HFFc6 (cell line): ENCODE data around the gene AMMECR1. TPM values are rescaled to one million over a fixed set of nuclear protein-coding genes. Genes with fewer than 3 reads are reported as not detected.
A peak's percentile ranks its signal among the peaks of the same experiment; 100 is the strongest.

Experiments
- DNase-seq: peaks from one replicate; pipeline ENCODE4 v3.0.0-alpha.2; 2018
- H3K27ac Mint-ChIP-seq: 2 replicates; pipeline ENCODE4 v1.8.0; 2020; ENCODE audit warnings: mild to moderate bottlenecking, mixed read lengths
- H3K27me3 Mint-ChIP-seq: 2 replicates; pipeline ENCODE4 v1.8.0; 2021; ENCODE audit warnings: mild to moderate bottlenecking, moderate library complexity, mixed read lengths; ENCODE audit not compliant: insufficient read depth
- H3K36me3 Mint-ChIP-seq: 2 replicates; pipeline ENCODE4 v1.8.0; 2021; ENCODE audit warnings: low read depth, mixed read lengths
- H3K4me1 Mint-ChIP-seq: 2 replicates; pipeline ENCODE4 v1.8.0; 2020; ENCODE audit warnings: low read depth, mixed read lengths
- H3K4me3 Mint-ChIP-seq: 2 replicates; pipeline ENCODE4 v1.8.0; 2020; ENCODE audit warnings: mild to moderate bottlenecking, moderate library complexity, mixed read lengths
- H3K9me3 Mint-ChIP-seq: 2 replicates; pipeline ENCODE4 v1.8.0; 2020; ENCODE audit warnings: mild to moderate bottlenecking, mixed read lengths
- total RNA-seq, 6 experiments: library from RNA; stranded (reverse); fragmentation: NEBNext Ultra II Directional; extraction: Animal tissue kit (Norgen Biotek cat#: 25700); gene quantifications; 2 replicates in 1 of 6; 3 replicates in 5 of 6; pipeline ENCODE4 v1.2.3, GENCODE V29; 2021
- TF ChIP-seq, protein P1 (sequence below): fragments of 200-600 bp; sonication (generic); IDR thresholded peaks from 2 replicates; pipeline ENCODE4 v1.5.0; 2021; ENCODE audit warnings: antibody characterized with exemption, mild to moderate bottlenecking

Gene AMMECR1
- total RNA-seq, 6 experiments from 2014 or later: 10.1 to 13.4 (median 11.7) TPM

DNA sequence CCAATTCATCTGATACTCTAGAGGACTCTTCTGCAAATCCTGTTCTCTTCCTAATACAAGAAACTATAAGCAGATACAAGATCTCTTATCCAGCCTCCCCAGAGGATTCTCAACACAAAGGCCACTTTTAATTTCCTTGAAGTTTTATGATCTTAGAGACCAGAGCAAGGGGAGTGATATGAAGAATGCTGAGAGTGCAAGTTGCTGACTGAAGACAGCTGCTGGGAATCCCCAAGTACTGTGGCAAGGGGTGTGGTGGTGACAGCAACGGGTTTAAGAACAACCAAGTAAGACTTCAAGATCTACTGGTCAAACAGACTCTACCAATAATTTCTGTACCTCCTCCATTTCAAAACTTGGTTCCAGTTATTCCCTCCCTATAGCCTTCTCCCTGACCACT, 7.0 kb downstream of the AMMECR1 start:
- Mint-ChIP-seq H3K27me3 (no peaks in the 10 kb centered on the region; the same call in 1 of the 2 replicates), H3K36me3 (peaks cover 5% of the 10 kb centered on the region), H3K4me1 (peaks cover 35% of the 10 kb centered on the region), H3K27ac (no peak overlapping the region; the same call in 1 of the 2 replicates), H3K4me3 (no peak overlapping the region), H3K9me3 (no peaks in the 10 kb centered on the region)
- no peak for DNase-seq
- TF ChIP-seq, protein P1, sequence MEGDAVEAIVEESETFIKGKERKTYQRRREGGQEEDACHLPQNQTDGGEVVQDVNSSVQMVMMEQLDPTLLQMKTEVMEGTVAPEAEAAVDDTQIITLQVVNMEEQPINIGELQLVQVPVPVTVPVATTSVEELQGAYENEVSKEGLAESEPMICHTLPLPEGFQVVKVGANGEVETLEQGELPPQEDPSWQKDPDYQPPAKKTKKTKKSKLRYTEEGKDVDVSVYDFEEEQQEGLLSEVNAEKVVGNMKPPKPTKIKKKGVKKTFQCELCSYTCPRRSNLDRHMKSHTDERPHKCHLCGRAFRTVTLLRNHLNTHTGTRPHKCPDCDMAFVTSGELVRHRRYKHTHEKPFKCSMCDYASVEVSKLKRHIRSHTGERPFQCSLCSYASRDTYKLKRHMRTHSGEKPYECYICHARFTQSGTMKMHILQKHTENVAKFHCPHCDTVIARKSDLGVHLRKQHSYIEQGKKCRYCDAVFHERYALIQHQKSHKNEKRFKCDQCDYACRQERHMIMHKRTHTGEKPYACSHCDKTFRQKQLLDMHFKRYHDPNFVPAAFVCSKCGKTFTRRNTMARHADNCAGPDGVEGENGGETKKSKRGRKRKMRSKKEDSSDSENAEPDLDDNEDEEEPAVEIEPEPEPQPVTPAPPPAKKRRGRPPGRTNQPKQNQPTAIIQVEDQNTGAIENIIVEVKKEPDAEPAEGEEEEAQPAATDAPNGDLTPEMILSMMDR: no peak

DNA sequence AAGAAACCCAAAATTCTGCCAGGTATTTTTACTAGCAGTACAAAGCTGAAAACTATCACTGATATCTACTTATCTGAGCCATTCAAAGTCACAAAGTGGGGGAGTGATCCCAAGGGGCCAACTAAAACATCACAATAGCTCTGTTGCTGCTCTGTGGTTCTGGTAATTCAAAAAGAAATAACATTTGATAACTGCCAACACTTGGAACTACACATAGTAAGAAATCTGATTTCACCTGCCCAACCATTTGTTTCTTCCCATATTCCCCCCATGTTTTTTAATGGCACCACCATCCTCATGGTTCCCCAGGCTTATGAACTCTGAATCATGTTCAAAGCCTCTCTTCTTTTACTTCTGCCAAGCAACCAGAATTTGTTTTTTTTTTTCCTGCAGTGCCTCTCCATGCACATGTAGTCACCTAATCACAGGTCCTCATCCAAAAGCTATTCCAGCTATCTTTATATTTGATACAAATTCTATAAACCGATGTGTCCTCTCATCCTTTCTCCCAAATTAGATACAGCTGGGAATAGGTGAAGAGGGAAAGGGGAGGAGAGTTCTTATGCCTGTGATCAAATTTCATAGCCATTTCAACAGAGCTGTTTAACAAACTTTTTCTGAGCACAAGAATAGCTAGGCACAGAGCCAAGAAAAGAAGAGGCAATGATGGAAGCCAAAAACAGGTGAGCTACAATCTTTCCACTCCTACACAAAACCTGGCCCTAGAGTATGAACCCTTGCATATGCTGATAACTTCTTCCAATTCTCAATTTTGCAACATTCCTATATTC, 7.7 kb downstream of the AMMECR1 start:
- Mint-ChIP-seq H3K36me3 (peaks cover 5% of the 10 kb centered on the region), H3K4me3 (no peak overlapping the region), H3K27ac (0 out of 2 replicates have a peak overlapping the region, but pooled peaks have one; percentile 43), H3K27me3 (no peaks in the 10 kb centered on the region; the same call in 1 of the 2 replicates), H3K4me1 (peaks cover 32% of the 10 kb centered on the region), H3K9me3 (no peaks in the 10 kb centered on the region)
- TF ChIP-seq, protein P1: no peak
- no peak for DNase-seq

DNA sequence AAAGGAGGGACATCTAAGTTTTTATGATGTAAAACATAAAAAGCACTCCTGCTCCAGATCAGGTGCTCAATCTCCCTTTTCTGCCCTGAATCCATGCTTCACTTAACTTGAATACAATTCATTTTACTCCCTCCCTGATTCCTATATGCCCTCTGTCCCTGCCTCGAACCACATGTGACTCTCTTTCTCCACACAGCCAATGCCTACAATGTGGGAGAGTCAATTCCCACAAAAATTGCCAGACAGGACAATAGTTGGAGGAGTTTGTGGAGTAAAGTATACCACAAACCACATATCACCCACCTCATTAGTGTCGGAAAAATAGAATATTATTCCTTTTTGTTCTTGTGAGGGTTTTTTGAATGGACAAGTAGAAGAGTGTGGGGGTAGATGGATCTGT, 9.7 kb downstream of the AMMECR1 start:
- Mint-ChIP-seq H3K36me3 (peaks cover 5% of the 10 kb centered on the region), H3K9me3 (no peaks in the 10 kb centered on the region), H3K27ac (no peak overlapping the region), H3K4me3 (no peak overlapping the region), H3K27me3 (no peaks in the 10 kb centered on the region; the same call in 1 of the 2 replicates), H3K4me1 (peaks cover 33% of the 10 kb centered on the region)
- TF ChIP-seq, protein P1: no peak
- no peak for DNase-seq

DNA sequence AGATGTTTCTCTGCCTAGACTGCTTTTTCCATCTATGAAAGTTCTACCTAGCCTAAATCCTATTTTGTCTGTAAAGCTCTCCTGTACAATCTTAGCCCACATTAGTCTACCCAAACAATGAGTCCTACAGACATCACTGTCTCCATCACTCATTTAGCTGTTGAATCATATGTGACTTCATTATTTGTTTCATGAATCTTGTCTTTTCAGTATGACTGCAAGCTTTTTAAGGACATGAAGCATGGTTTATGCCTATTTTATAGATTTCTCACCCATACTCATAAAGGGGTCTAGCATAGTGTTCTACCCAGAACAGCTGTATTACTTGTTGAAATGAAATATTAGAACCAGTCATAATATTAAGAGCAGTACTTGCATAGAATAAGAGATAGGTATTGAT, 13.0 kb downstream of the AMMECR1 start:
- H3K4me1 Mint-ChIP-seq: peaks cover 14% of the 10 kb centered on the region
- H3K36me3 Mint-ChIP-seq: peaks cover 7% of the 10 kb centered on the region

DNA sequence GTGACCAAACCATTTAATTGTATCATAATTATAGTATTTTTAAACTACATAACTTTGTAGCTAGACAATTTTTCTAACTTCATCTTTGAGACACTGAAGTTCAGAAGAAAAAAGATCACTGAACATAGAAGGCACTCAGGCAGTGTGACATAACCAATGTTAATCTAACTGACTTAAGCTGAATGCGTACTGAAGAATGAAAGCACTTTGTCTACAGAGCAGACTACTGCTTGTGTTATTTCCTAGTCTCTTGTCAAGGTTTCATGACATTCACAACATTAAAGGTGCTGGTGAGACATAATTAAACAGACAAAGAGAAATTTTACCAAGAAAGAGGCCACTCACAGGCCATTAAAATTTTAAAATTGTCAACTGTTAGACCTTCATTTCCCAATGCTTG, 13.5 kb downstream of the AMMECR1 start:
- DNase-seq: no peak
- TF ChIP-seq, protein P1: no peak
- peaks cover 10% of the 10 kb centered on the region for H3K4me1 Mint-ChIP-seq
- H3K9me3 Mint-ChIP-seq: no peaks in the 10 kb centered on the region
- H3K36me3 Mint-ChIP-seq: peaks cover 6% of the 10 kb centered on the region; the same call in 1 of the 2 replicates
- no peak overlapping the region for H3K27ac Mint-ChIP-seq
- H3K27me3 Mint-ChIP-seq: no peaks in the 10 kb centered on the region
- no peak overlapping the region for H3K4me3 Mint-ChIP-seq

More for the DNA sequence above, 13.0 kb downstream of the AMMECR1 start:
- TF ChIP-seq, protein P1: no peak
- no peak for DNase-seq
- Mint-ChIP-seq H3K4me3 (no peak overlapping the region), H3K27ac (no peak overlapping the region), H3K27me3 (no peaks in the 10 kb centered on the region), H3K9me3 (no peaks in the 10 kb centered on the region)
